ENCODE results near the gene BNC1.

DNA sequence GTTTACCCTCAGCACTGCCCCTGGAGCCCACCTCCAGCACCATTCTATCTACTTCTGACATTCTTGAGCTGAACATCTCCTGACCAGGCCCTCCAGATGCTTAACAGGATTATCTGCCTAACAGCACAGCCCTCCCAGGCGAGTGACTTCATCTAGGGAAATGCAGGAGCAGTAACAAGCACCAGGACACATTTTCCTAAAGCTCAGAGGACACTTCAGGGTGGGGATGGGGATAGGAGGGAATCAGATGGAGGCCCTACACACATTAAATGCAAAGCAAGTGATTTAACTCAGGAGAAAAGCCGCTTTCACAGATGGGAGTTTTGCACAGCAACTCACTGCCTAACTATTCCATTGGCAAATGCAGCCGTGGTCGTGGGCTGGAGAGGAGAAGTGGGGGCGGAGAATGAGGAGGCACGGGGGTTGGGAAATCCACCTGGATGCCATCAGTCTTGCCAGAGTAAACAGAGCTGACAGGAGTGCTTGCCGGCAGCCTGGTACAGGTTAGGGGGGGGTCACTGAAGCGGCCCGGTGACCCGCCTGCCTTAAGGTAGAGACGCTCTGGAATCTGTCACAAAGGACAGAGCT is 21.3 kb upstream of the BNC1 start:
- TF ChIP-seq POLR2A (IDR thresholded peaks at IDR 0.05): no peak
- TF ChIP-seq, protein P1, sequence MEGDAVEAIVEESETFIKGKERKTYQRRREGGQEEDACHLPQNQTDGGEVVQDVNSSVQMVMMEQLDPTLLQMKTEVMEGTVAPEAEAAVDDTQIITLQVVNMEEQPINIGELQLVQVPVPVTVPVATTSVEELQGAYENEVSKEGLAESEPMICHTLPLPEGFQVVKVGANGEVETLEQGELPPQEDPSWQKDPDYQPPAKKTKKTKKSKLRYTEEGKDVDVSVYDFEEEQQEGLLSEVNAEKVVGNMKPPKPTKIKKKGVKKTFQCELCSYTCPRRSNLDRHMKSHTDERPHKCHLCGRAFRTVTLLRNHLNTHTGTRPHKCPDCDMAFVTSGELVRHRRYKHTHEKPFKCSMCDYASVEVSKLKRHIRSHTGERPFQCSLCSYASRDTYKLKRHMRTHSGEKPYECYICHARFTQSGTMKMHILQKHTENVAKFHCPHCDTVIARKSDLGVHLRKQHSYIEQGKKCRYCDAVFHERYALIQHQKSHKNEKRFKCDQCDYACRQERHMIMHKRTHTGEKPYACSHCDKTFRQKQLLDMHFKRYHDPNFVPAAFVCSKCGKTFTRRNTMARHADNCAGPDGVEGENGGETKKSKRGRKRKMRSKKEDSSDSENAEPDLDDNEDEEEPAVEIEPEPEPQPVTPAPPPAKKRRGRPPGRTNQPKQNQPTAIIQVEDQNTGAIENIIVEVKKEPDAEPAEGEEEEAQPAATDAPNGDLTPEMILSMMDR (IDR thresholded peaks at IDR 0.05): no peak
